CD4-positive, alpha-beta T cell (primary cell): Measurements from ENCODE around the gene VSIG10. TPM values are rescaled to one million over a fixed set of nuclear protein-coding genes. Genes with fewer than 3 reads are reported as not detected.

Experiments used
- ATAC-seq: fragments of 200-7000 bp; cut with Tn5 transposase; one replicate; pipeline ENCODE4 v1.10.0; 2022; ENCODE audit warnings: mild to moderate bottlenecking; ENCODE audit not compliant: poor library complexity
- CTCF ChIA-PET: fragments of 350-600 bp; sonication (Branson Sonifier 250); formaldehyde crosslinking; loops from one replicate; lab custom pipeline; 2021; ENCODE audit warnings: antibody characterized with exemption, inconsistent platforms; lab: Charles Lee
- POLR2A ChIA-PET: fragments of 350-600 bp; sonication (Branson Sonifier 250); formaldehyde crosslinking; loops from one replicate; lab custom pipeline; 2021; ENCODE audit warnings: antibody characterized with exemption, inconsistent platforms; lab: Charles Lee
- DNase-seq, 14 experiments: peaks; one replicate each; pipeline ENCODE4 v3.0.0-alpha.2; 2013 to 2020; ENCODE audit warnings: mixed read lengths in 2 of 14
- H3K27ac ChIP-seq, 2 donors: one replicate each; pipeline versions ENCODE4 v1.5.1 to v1.7.0; 2013; ENCODE audit warnings: low read length in 2 of 2, low read depth in 1 of 2, mild to moderate bottlenecking in 1 of 2
- H3K27me3 ChIP-seq, 2 experiments: 1 replicate in 1 of 2; 2 replicates in 1 of 2; pipeline versions ENCODE4 v1.6.1 to v1.7.0; 2013; ENCODE audit warnings: low read length in 2 of 2, control low read depth in 1 of 2, mild to moderate bottlenecking in 1 of 2, moderate library complexity in 1 of 2; ENCODE audit not compliant: insufficient read depth in 2 of 2, control insufficient read depth in 1 of 2
- H3K36me3 ChIP-seq: one replicate; pipeline ENCODE4 v1.6.1; 2013; ENCODE audit warnings: low read length, control low read depth; ENCODE audit not compliant: insufficient read depth
- H3K4me1 ChIP-seq: one replicate; pipeline ENCODE4 v1.6.1; 2013; ENCODE audit warnings: low read length, control low read depth; ENCODE audit not compliant: insufficient read depth
- H3K4me3 ChIP-seq: one replicate; pipeline ENCODE4 v1.5.1; 2013; ENCODE audit warnings: mild to moderate bottlenecking, low read length, moderate library complexity
- H3K9me3 ChIP-seq, 2 experiments: 1 replicate in 1 of 2; 2 replicates in 1 of 2; pipeline versions ENCODE4 v1.6.1 to v1.7.0; 2013; ENCODE audit warnings: low read length in 2 of 2, mild to moderate bottlenecking in 2 of 2, control low read depth in 1 of 2, moderate library complexity in 1 of 2; ENCODE audit not compliant: control insufficient read depth in 1 of 2, insufficient read depth in 1 of 2
- H3K27ac Mint-ChIP-seq: one replicate; pipeline ENCODE4 v1.8.0; 2020; ENCODE audit warnings: mixed read lengths
- H3K27me3 Mint-ChIP-seq: one replicate; pipeline ENCODE4 v1.8.0; 2021; ENCODE audit warnings: mixed read lengths
- H3K36me3 Mint-ChIP-seq: one replicate; pipeline ENCODE4 v1.8.0; 2021; ENCODE audit warnings: low read depth, mixed read lengths
- H3K4me1 Mint-ChIP-seq: one replicate; pipeline ENCODE4 v1.8.0; 2021; ENCODE audit warnings: low read depth, mixed read lengths
- H3K4me3 Mint-ChIP-seq: one replicate; pipeline ENCODE4 v1.8.0; 2020; ENCODE audit warnings: mild to moderate bottlenecking, mixed read lengths
- H3K9me3 Mint-ChIP-seq: one replicate; pipeline ENCODE4 v1.8.0; 2020; ENCODE audit warnings: mixed read lengths
- intact Hi-C, 2 experiments: fragments of 100-400 bp; cut with DNase I in 1 of 2; cut with micrococcal nuclease in 1 of 2; formaldehyde crosslinking; loops; one replicate each; pipeline versions ENCODE4 v1.15.1 to v1.9.0; 2023 to 2025; cut with DNase I, micrococcal nuclease
- total RNA-seq, 174 experiments: library from RNA in 2 of 174; stranded (reverse) in 2 of 174; gene quantifications; one replicate each; pipeline ENCODE4 v1.2.3 and lab custom pipeline; 2021 to 2026
- TF ChIP-seq, protein P1 (sequence below): fragments of 200-600 bp; IDR thresholded peaks from one replicate; pipeline ENCODE4 v1.8.0; 2022; ENCODE audit warnings: antibody characterized with exemption, mild to moderate bottlenecking

VSIG10 gene
- total RNA-seq, 2 experiments from 2014 or later: 2.2 TPM

DNA sequence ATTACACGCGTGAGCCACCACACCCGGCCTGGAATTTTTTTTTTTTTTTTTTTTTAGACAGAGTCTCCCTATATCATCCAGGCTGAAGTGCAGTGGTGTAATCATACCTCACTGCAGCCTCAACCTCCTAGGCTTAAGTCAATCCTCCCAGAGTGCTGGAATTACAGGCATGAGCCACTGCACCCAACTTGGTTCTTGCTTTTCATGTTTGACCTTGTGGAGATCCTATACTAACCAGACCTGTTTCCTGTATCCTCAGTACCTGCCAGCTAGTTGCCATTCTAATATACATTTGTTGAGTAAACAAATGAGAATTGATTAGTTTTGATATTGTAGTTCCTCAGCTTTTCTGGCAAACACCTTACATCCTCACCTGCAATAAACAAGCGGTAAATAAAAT is 3.2 kb upstream of the VSIG10 start:
- H3K4me1 Mint-ChIP-seq: peaks cover 10% of the 10 kb centered on the region
- ChIA-PET POLR2A (no interaction called here), CTCF (no interaction called here)
- H3K9me3 Mint-ChIP-seq: no peaks in the 10 kb centered on the region
- no peak overlapping the region for H3K4me3 Mint-ChIP-seq
- H3K36me3 ChIP-seq: no peaks in the 10 kb centered on the region
- no peaks in the 10 kb centered on the region for H3K36me3 Mint-ChIP-seq
- peaks cover 25% of the 10 kb centered on the region for H3K27me3 Mint-ChIP-seq
- H3K4me3 ChIP-seq: no peak overlapping the region
- intact Hi-C loops: no loop called here
- TF ChIP-seq, protein P1, sequence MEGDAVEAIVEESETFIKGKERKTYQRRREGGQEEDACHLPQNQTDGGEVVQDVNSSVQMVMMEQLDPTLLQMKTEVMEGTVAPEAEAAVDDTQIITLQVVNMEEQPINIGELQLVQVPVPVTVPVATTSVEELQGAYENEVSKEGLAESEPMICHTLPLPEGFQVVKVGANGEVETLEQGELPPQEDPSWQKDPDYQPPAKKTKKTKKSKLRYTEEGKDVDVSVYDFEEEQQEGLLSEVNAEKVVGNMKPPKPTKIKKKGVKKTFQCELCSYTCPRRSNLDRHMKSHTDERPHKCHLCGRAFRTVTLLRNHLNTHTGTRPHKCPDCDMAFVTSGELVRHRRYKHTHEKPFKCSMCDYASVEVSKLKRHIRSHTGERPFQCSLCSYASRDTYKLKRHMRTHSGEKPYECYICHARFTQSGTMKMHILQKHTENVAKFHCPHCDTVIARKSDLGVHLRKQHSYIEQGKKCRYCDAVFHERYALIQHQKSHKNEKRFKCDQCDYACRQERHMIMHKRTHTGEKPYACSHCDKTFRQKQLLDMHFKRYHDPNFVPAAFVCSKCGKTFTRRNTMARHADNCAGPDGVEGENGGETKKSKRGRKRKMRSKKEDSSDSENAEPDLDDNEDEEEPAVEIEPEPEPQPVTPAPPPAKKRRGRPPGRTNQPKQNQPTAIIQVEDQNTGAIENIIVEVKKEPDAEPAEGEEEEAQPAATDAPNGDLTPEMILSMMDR: no peak
- H3K4me1 ChIP-seq: peaks cover 15% of the 10 kb centered on the region
- peaks cover 14 to 15% of the 10 kb centered on the region in 2 experiments for H3K27me3 ChIP-seq
- H3K27ac ChIP-seq: no peak overlapping the region
- H3K9me3 ChIP-seq: peaks cover 0 to 8% of the 10 kb centered on the region in 2 experiments
- DNase-seq (no peak), ATAC-seq (no peak)
- no peak overlapping the region for H3K27ac Mint-ChIP-seq

DNA sequence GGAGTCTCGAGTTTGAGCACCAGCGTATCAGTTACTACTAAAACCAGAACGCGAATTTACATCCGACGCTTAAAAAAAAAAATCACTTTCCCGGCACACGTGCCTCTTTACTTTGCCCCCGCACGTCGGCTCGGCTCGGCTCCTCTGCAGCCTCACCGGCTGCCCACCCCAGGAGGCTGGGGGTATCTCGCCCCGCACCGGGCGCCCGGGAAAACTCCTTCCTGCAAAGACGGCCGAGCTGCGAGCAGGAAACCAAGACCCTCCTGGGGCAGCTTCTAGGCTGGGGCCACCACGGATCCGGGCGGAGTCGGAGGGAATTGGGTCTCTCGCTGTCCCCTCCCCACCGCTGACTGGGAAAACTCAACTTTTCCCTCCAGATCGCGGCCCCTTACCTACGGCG is 610 bp downstream of the VSIG10 start:
- peaks cover 15% of the 10 kb centered on the region for H3K4me1 ChIP-seq
- Mint-ChIP-seq H3K27ac (no peak overlapping the region), H3K9me3 (no peaks in the 10 kb centered on the region), H3K36me3 (no peaks in the 10 kb centered on the region), H3K27me3 (peaks cover 32% of the 10 kb centered on the region), H3K4me1 (peaks cover 10% of the 10 kb centered on the region), H3K4me3 (peak overlapping the region; percentile 93)
- intact Hi-C loops: no loop called here
- TF ChIP-seq, protein P1: no peak
- DNase-seq: peak in 3 of 14 experiments; percentile 8 to 13 (median 12)
- H3K9me3 ChIP-seq: peaks cover 0 to 8% of the 10 kb centered on the region in 2 experiments
- no peak for ATAC-seq
- H3K4me3 ChIP-seq: peak overlapping the region; percentile 56
- POLR2A ChIA-PET: interaction anchor here (0.6 kb wide), 1 partner anchor 19 kb away, joined by 3 read pairs; no protein-coding TSS in a partner anchor
- H3K36me3 ChIP-seq: no peaks in the 10 kb centered on the region
- CTCF ChIA-PET: interaction anchor here (0.7 to 1.4 kb wide), 2 partner anchors 38 to 47 kb away, joined by 3 to 6 read pairs; no protein-coding TSS in a partner anchor
- peaks cover 14 to 17% of the 10 kb centered on the region in 2 experiments for H3K27me3 ChIP-seq
- H3K27ac ChIP-seq: no peak overlapping the region

DNA sequence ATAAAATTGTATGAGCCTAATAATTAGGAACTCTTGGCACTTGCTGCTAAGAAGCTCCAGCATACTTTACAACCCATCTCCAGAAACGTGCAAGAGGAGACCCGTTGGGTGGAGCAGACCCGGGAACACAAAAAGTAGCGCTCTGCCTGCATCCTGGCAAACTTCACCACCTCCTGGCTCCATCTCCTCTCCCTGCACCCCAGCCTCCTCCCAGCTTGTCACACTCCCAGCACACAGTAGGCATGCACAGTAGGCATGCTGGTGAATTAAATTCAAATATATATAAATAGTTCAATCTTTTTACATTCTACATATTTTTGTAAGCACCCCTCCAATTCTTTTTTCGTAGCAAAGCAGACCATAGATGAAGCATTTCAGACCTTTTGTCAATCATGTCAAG is 1.2 kb downstream of the VSIG10 start:
- peaks cover 10% of the 10 kb centered on the region for H3K4me1 Mint-ChIP-seq
- Histone ChIP-seq H3K36me3 (no peaks in the 10 kb centered on the region), H3K4me3 (no peak overlapping the region), H3K27ac (no peak overlapping the region), H3K4me1 (peaks cover 15% of the 10 kb centered on the region), H3K27me3 (peaks cover 14 to 17% of the 10 kb centered on the region in 2 experiments), H3K9me3 (peaks cover 0 to 8% of the 10 kb centered on the region in 2 experiments)
- ChIA-PET POLR2A (interaction anchor here (0.6 kb wide), 1 partner anchor 18 kb away, joined by 3 read pairs; no protein-coding TSS in a partner anchor), CTCF (no interaction called here)
- H3K4me3 Mint-ChIP-seq: peak overlapping the region; percentile 93
- peaks cover 32% of the 10 kb centered on the region for H3K27me3 Mint-ChIP-seq
- no peak for DNase-seq
- no peak overlapping the region for H3K27ac Mint-ChIP-seq
- no peak for ATAC-seq
- H3K36me3 Mint-ChIP-seq: no peaks in the 10 kb centered on the region
- intact Hi-C loops: no loop called here
- TF ChIP-seq, protein P1: no peak
- no peaks in the 10 kb centered on the region for H3K9me3 Mint-ChIP-seq
